Gastroesophageal sphincter (tissue), 3 donors: ENCODE data around the gene DYRK1B.

Experiments
- POLR2A ChIP-seq, 2 donors: fragments of 450-650 bp; IDR thresholded peaks; one replicate each; pipeline ENCODE4 v1.6.1; 2017; ENCODE audit warnings: antibody characterized with exemption in 2 of 2, mild to moderate bottlenecking in 2 of 2, moderate library complexity in 1 of 2
- TF ChIP-seq, protein P1 (sequence below), 4 experiments: fragments of 200-600 bp in 2 of 4; fragments of 450-650 bp in 2 of 4; sonication (generic) in 1 of 4; IDR thresholded peaks; one replicate each; pipeline ENCODE4 v1.5.1; 2017 to 2019; ENCODE audit warnings: antibody characterized with exemption in 4 of 4, mild to moderate bottlenecking in 2 of 4, moderate library complexity in 2 of 4

DNA sequence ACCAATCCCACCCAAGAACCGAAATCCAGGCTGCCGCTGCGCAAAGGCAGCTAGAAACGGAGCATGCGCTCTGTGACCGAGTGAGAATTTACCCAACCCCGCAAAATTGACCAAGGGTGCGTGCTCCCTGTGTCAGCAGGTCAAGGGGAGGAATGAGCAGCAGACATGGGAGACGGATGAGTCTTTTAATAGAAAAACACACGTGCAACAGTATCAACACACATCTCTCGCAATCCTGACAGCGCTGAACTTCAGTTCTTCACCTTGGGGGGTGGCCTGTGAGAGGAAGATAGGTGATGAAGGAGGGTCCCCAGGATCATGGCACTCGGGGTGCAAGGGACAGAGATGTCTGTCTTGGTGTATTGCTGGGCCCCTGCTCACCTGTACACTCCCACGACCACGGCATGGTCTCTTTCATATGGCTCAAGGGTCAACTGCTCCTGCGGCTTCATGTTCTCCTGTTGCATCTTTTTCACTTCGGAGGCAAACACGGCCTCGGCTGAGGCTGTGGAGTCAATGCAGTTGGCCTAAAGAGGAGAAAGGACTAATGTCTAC lies 402 bp upstream of the DYRK1B start:
- TF ChIP-seq, protein P1, sequence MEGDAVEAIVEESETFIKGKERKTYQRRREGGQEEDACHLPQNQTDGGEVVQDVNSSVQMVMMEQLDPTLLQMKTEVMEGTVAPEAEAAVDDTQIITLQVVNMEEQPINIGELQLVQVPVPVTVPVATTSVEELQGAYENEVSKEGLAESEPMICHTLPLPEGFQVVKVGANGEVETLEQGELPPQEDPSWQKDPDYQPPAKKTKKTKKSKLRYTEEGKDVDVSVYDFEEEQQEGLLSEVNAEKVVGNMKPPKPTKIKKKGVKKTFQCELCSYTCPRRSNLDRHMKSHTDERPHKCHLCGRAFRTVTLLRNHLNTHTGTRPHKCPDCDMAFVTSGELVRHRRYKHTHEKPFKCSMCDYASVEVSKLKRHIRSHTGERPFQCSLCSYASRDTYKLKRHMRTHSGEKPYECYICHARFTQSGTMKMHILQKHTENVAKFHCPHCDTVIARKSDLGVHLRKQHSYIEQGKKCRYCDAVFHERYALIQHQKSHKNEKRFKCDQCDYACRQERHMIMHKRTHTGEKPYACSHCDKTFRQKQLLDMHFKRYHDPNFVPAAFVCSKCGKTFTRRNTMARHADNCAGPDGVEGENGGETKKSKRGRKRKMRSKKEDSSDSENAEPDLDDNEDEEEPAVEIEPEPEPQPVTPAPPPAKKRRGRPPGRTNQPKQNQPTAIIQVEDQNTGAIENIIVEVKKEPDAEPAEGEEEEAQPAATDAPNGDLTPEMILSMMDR (IDR thresholded peaks at IDR 0.05): no peak
- TF ChIP-seq POLR2A (IDR thresholded peaks at IDR 0.05): no peak
